SK-N-SH (cell line): ENCODE results near the gene PAQR5. TPM values are rescaled to one million over a fixed set of nuclear protein-coding genes. Genes with fewer than 3 reads are reported as not detected.

Experiments
- CTCF ChIA-PET: fragments of 300-600, 350-600 bp; formaldehyde crosslinking; extraction: SDS; loops from one replicate; lab custom pipeline; 2021; lab: Yijun Ruan, JAX
- POLR2A ChIA-PET: fragments of 350-600 bp; sonication (Branson Sonifier 250); formaldehyde crosslinking; extraction: SDS; loops from one replicate; lab custom pipeline; 2020; ENCODE audit warnings: antibody characterized with exemption, inconsistent platforms; lab: Yijun Ruan, JAX
- DNase-seq: peaks from one replicate; pipeline ENCODE4 v3.0.0; 2012
- H2AFZ ChIP-seq: fragments of 200-600 bp; sonication (generic); 2 replicates; pipeline ENCODE4 v1.8.1; 2016; ENCODE audit warnings: antibody characterized with exemption, mild to moderate bottlenecking, low read depth
- H3F3A ChIP-seq: fragments of 200-600 bp; sonication (generic); replicated peaks from 2 replicates; pipeline ENCODE3; 2016; ENCODE audit warnings: antibody characterized with exemption, mild to moderate bottlenecking; ENCODE audit not compliant: insufficient read depth
- H3K27ac ChIP-seq, 2 experiments: fragments of 200-500 bp in 1 of 2; fragments of 200-600 bp in 1 of 2; sonication (Bioruptor generic) in 1 of 2; sonication (generic), shearing (Covaris generic) in 1 of 2; 2 replicates each; pipeline versions ENCODE4 v1.5.1 to v1.6.1; 2014 to 2016; ENCODE audit warnings: low read depth in 2 of 2, inconsistent platforms in 1 of 2, low read length in 1 of 2, mild to moderate bottlenecking in 1 of 2, mixed read lengths in 1 of 2
- H3K27me3 ChIP-seq: fragments of 200-600 bp; sonication (generic), shearing (Covaris generic); 2 replicates; pipeline ENCODE4 v1.6.1; 2016; ENCODE audit warnings: mixed run types; ENCODE audit not compliant: insufficient read depth
- H3K36me3 ChIP-seq, 2 experiments: fragments of 200-500 bp in 1 of 2; fragments of 200-600 bp in 1 of 2; sonication (Bioruptor generic) in 1 of 2; sonication (generic) in 1 of 2; replicated peaks in 1 of 2; 2 replicates each; pipeline versions ENCODE3 to v1.5.1; 2014 to 2016; ENCODE audit warnings: low read length in 1 of 2, mild to moderate bottlenecking in 1 of 2; ENCODE audit not compliant: insufficient read depth in 2 of 2, control insufficient read depth in 1 of 2
- H3K4me1 ChIP-seq, 2 experiments: fragments of 200-500 bp in 1 of 2; fragments of 200-600 bp in 1 of 2; sonication (Bioruptor generic) in 1 of 2; sonication (generic), shearing (Covaris generic) in 1 of 2; 2 replicates each; pipeline versions ENCODE4 v1.5.1 to v1.6.1; 2014 to 2016; ENCODE audit warnings: low read depth in 1 of 2, low read length in 1 of 2, mixed run types in 1 of 2; ENCODE audit not compliant: insufficient read depth in 2 of 2, control insufficient read depth in 1 of 2
- H3K4me2 ChIP-seq: fragments of 200-600 bp; sonication (generic), shearing (Covaris generic); 2 replicates; pipeline ENCODE4 v1.6.1; 2017; ENCODE audit warnings: mixed run types
- H3K4me3 ChIP-seq, 2 experiments: fragments of 200-500 bp in 1 of 2; fragments of 200-600 bp in 1 of 2; sonication (Bioruptor generic) in 1 of 2; sonication (generic), shearing (Covaris generic) in 1 of 2; 2 replicates each; pipeline versions ENCODE4 v1.5.1 to v1.8.1; 2014 to 2016; ENCODE audit warnings: low read depth in 2 of 2, inconsistent platforms in 1 of 2, low read length in 1 of 2, mild to moderate bottlenecking in 1 of 2, mixed read lengths in 1 of 2, moderate library complexity in 1 of 2
- H3K79me2 ChIP-seq: fragments of 200-600 bp; sonication (generic); 2 replicates; pipeline ENCODE4 v1.8.1; 2017; ENCODE audit warnings: mild to moderate bottlenecking; ENCODE audit not compliant: insufficient read depth
- H3K9ac ChIP-seq: fragments of 200-600 bp; sonication (generic); 2 replicates; pipeline ENCODE4 v1.6.1; 2017; ENCODE audit warnings: mixed run types
- H3K9me2 ChIP-seq: fragments of 200-600 bp; sonication (generic); 2 replicates; pipeline ENCODE4 v1.6.1; 2017; ENCODE audit warnings: mixed run types
- H3K9me3 ChIP-seq: fragments of 200-600 bp; sonication (generic); 2 replicates; pipeline ENCODE4 v1.6.1; 2017; ENCODE audit warnings: mixed run types, mild to moderate bottlenecking, moderate library complexity
- H4K20me1 ChIP-seq: fragments of 200-600 bp; sonication (generic); 2 replicates; pipeline ENCODE4 v1.6.1; 2017; ENCODE audit warnings: mild to moderate bottlenecking, mixed run types; ENCODE audit not compliant: insufficient read depth
- CHD2 ChIP-seq: fragments of 150-350 bp; IDR thresholded peaks from 2 replicates; pipeline ENCODE4 v1.6.1; 2018; ENCODE audit warnings: low read length; ENCODE audit not compliant: partially characterized antibody
- ELF1 ChIP-seq: IDR thresholded peaks from 2 replicates; pipeline ENCODE4 v1.4.0; 2012
- EZH2phosphoT487 ChIP-seq: fragments of 200-600 bp; sonication (generic); IDR thresholded peaks from 2 replicates; pipeline ENCODE4 v1.6.1; 2017; ENCODE audit warnings: low read depth, mixed run types, mild to moderate bottlenecking, antibody characterized with exemption, moderate library complexity, borderline replicate concordance
- FOSL2 ChIP-seq: IDR thresholded peaks from 2 replicates; pipeline ENCODE4 v1.4.0; 2012; ENCODE audit warnings: low read depth, mild to moderate bottlenecking, moderate library complexity, borderline replicate concordance
- FOXM1 ChIP-seq: IDR thresholded peaks from 2 replicates; pipeline ENCODE4 v1.4.0; 2012; ENCODE audit warnings: low read depth, mild to moderate bottlenecking
- GATA2 ChIP-seq: sonication (generic); formaldehyde crosslinking; IDR thresholded peaks from 2 replicates; pipeline ENCODE4 v1.5.0; 2020; ENCODE audit warnings: mild to moderate bottlenecking, missing genetic modification reagents
- MXI1 ChIP-seq: IDR thresholded peaks from 2 replicates; pipeline ENCODE4 v1.6.1; 2012; ENCODE audit warnings: mild to moderate bottlenecking, low read depth, low read length, improper control_type of control experiment
- NFIC ChIP-seq: IDR thresholded peaks from 2 replicates; pipeline ENCODE4 v1.4.0; 2012; ENCODE audit warnings: borderline replicate concordance
- PBX3 ChIP-seq: IDR thresholded peaks from 2 replicates; pipeline ENCODE4; 2012
- RCOR1 ChIP-seq: fragments of 150-350 bp; IDR thresholded peaks from 2 replicates; pipeline ENCODE4 v1.6.1; 2017; ENCODE audit warnings: antibody characterized with exemption, low read length
- RFX5 ChIP-seq: IDR thresholded peaks from 2 replicates; pipeline ENCODE4 v1.6.1; 2012; ENCODE audit warnings: mild to moderate bottlenecking, improper control_type of control experiment, low read length
- RXRA ChIP-seq: IDR thresholded peaks from 2 replicates; pipeline ENCODE4 v1.4.0; 2012; ENCODE audit warnings: low read depth, mild to moderate bottlenecking, borderline replicate concordance
- SIN3A ChIP-seq: IDR thresholded peaks from 2 replicates; pipeline ENCODE4 v1.6.1; 2012; ENCODE audit warnings: low read depth, mild to moderate bottlenecking, low read length, moderate library complexity, borderline replicate concordance
- SMC3 ChIP-seq: IDR thresholded peaks from 2 replicates; pipeline ENCODE4 v1.6.1; 2012; ENCODE audit warnings: low read depth, low read length, improper control_type of control experiment
- TAF1 ChIP-seq: IDR thresholded peaks from 2 replicates; pipeline ENCODE4 v1.6.1; 2012; ENCODE audit warnings: low read depth, mild to moderate bottlenecking, low read length, moderate library complexity, borderline replicate concordance
- TCF12 ChIP-seq: IDR thresholded peaks from 2 replicates; pipeline ENCODE4 v1.4.0; 2012
- TEAD4 ChIP-seq: IDR thresholded peaks from 2 replicates; pipeline ENCODE4 v1.4.0; 2012; ENCODE audit warnings: mild to moderate bottlenecking, borderline replicate concordance; ENCODE audit not compliant: insufficient read depth
- USF1 ChIP-seq: IDR thresholded peaks from 2 replicates; pipeline ENCODE4 v1.4.0; 2012; ENCODE audit warnings: low read depth, borderline replicate concordance
- YY1 ChIP-seq: IDR thresholded peaks from 2 replicates; pipeline ENCODE4 v1.4.0; 2012; ENCODE audit warnings: low read depth, mild to moderate bottlenecking
- WGBS: methylation state at CpG from one replicate; pipeline ENCODE4 v1.1.6; 2017; ENCODE audit warnings: low lambda C conversion rate; 5-methylcytosine and 5-hydroxymethylcytosine counted together
- polyA plus RNA-seq, 3 experiments: library from polyadenylated mRNA; depleted of rRNA; stranded (reverse); fragments of >200 nt; gene quantifications; 2 replicates each; pipeline ENCODE4 v1.2.3, GENCODE V29; 2012

The PAQR5 gene
- polyA plus RNA-seq, 1 of the 3 experiments (the other 2 are of a cell fraction) = 3.9 TPM

GRCh38 chr15:69296606-69297005, 2.1 kb upstream of the PAQR5 start:
- CTCF ChIA-PET = interaction anchor here (0.8 to 1.3 kb wide), 3 partner anchors 29 to 83 kb away, joined by 3 to 4 read pairs (median 3); no protein-coding TSS in a partner anchor
- 91% methylated on average over 6 of the region's 6 CpGs for WGBS
- peaks cover 0 to 10% of the 10 kb centered on the region in 2 experiments; a peak in 1 of 4 replicates for H3K4me1 ChIP-seq

GRCh38 chr15:69297642-69298353, 914 bp upstream of the PAQR5 start:
- peaks cover 0 to 10% of the 10 kb centered on the region in 2 experiments; a peak in 1 of 4 replicates for H3K4me1 ChIP-seq
- no peaks in the 10 kb centered on the region for H3K9me2 ChIP-seq
- TF ChIP-seq RCOR1 = no peak
- no peak for TF ChIP-seq YY1
- no peak for TF ChIP-seq EZH2phosphoT487
- TF ChIP-seq TEAD4 = no peak
- no peak for TF ChIP-seq FOXM1
- TF ChIP-seq NFIC = no peak
- no peak overlapping the region for H3K4me2 ChIP-seq
- no peaks in the 10 kb centered on the region for H4K20me1 ChIP-seq
- no peaks in the 10 kb centered on the region for H3K9me3 ChIP-seq
- H3K9ac ChIP-seq = no peak overlapping the region
- H3K27me3 ChIP-seq = no peaks in the 10 kb centered on the region
- 87% methylated on average over 8 of the region's 10 CpGs for WGBS
- 0 out of 2 replicates have a peak overlapping the region, but pooled peaks have one; percentile 83 for H2AFZ ChIP-seq
- no peak overlapping the region for H3K27ac ChIP-seq
- H3K36me3 ChIP-seq = no peaks in the 10 kb centered on the region
- ChIA-PET POLR2A (no interaction called here), CTCF (interaction anchor here (0.7 to 1.4 kb wide), 4 partner anchors 19 to 193 kb away, joined by 3 to 4 read pairs (median 3); no protein-coding TSS in a partner anchor)
- no peaks in the 10 kb centered on the region for H3K79me2 ChIP-seq
- no peak for DNase-seq
- no peaks in the 10 kb centered on the region for H3F3A ChIP-seq
- no peak overlapping the region for H3K4me3 ChIP-seq

More at GRCh38 chr15:69296606-69297005, 2.1 kb upstream of the PAQR5 start:
- Histone ChIP-seq H3K27me3 (no peaks in the 10 kb centered on the region), H3F3A (no peaks in the 10 kb centered on the region), H2AFZ (no peak overlapping the region), H3K9me3 (no peaks in the 10 kb centered on the region), H3K36me3 (no peaks in the 10 kb centered on the region), H3K9me2 (no peaks in the 10 kb centered on the region), H3K4me2 (no peak overlapping the region), H3K79me2 (no peaks in the 10 kb centered on the region), H3K27ac (no peak overlapping the region), H4K20me1 (no peaks in the 10 kb centered on the region), H3K9ac (no peak overlapping the region), H3K4me3 (no peak overlapping the region)
- POLR2A ChIA-PET = no interaction called here
- DNase-seq = no peak
- TF ChIP-seq TEAD4 = no peak
- no peak for TF ChIP-seq FOSL2
- TF ChIP-seq SMC3 = no peak
- TF ChIP-seq TCF12 = no peak
- no peak for TF ChIP-seq RCOR1
- TF ChIP-seq NFIC = no peak
- TF ChIP-seq RFX5 = no peak
- TF ChIP-seq EZH2phosphoT487 = no peak
- TF ChIP-seq ELF1 = no peak
- TF ChIP-seq MXI1 = no peak
- no peak for TF ChIP-seq SIN3A
- no peak for TF ChIP-seq YY1
- no peak for TF ChIP-seq USF1
- TF ChIP-seq PBX3 = no peak
- TF ChIP-seq RXRA = no peak
- TF ChIP-seq TAF1 = no peak
- no peak for TF ChIP-seq GATA2 (CRISPR knock-in tag)
- no peak for TF ChIP-seq CHD2
